GM19193 (cell line): Measurements from ENCODE around the gene MBNL3.

Experiments
- POLR2A ChIP-seq: IDR thresholded peaks from 4 replicates; pipeline ENCODE4 v1.6.1; 2011; ENCODE audit not compliant: insufficient read depth, insufficient read length; ENCODE audit errors: extremely low read depth

The MBNL3 gene

GRCh38 chrX:132486599-132487178 is 2.1 kb downstream of the MBNL3 start:
- no peak for TF ChIP-seq POLR2A

DNA sequence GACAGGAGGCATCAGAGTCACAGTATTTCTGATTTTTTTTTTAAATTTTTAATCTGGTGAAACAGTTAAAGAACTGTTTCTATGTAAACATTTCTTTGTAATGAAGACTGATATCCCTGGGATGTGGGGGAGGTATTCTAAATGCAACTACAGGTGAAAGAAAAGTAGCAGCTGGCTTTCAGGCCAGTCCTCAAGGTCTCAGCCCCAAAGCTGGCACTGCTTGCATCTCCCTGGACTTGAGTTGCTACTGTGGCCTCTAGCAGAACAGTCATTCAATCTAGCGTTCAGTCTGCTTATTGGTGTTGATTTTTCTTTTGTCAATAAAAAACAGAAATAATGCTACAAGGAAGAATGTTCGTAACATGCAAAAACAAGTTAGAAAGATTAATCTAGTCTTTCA is 4.9 kb downstream of the MBNL3 start:
- TF ChIP-seq POLR2A = no peak

DNA sequence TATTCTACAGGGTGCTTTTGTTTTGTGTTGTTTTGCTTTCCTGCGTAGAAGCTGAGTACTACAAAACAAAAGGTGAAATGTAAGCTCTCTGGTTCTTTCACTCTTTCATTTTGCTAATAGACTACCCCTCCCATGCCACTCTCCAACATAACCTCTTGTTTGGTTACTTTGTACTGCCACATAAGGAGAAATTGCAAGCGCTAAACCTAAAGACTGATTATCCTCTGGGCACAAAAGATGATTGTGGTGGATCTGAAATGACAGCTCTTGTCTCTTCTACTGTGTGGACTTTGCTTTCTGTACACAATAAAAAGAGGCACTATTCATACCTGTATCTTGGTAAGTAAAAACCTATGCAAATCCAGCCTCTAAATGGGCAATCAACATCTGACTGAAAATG is 5.3 kb downstream of the MBNL3 start:
- no peak for TF ChIP-seq POLR2A

DNA sequence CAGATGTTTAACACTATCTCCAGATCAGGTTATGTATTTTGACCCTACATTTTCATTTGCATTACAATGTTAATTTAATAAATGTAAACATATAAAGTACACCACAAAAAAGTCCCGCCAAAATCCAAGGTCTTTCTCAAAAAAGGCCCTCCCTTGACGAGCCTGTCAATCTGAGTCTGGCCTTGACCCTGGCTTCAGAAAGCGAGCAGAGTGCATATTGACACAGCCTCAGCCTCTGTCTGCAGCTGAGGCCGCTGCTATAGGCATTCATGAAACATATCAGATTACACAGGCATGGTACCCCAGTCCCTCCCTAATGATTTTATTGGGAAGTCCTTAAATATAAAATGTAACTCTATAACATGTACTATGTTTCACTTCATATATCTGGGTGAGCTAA is 6.2 kb downstream of the MBNL3 start:
- no peak for TF ChIP-seq POLR2A

DNA sequence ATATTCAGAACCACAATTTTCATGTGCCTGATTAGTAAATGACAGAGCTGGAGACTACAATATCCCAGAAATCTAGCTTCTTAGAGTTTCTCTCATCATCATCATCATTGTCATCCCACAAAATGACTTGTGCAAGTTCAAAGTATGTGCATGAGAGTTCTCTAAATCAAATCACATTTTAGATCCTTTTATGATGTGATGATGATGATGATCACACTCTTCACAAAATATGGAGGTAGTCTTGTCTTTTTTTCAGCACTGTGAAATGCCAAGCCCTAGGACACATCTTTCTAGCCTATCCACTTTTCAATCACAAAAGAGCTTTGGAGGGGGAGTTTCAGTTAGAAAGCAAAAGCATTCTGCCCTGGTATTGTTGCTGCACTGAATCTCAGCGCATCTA is 7.4 kb downstream of the MBNL3 start:
- no peak for TF ChIP-seq POLR2A

- TF ChIP-seq POLR2A = no peak
These were observed 8.1 kb downstream of the MBNL3 start for GRCh38 chrX:132480581-132481203.

GRCh38 chrX:132474544-132475248 is 14.1 kb downstream of the MBNL3 start:
- TF ChIP-seq POLR2A = no peak

- TF ChIP-seq POLR2A = no peak
These were observed 16.4 kb downstream of the MBNL3 start for GRCh38 chrX:132472397-132472796.

- no peak for TF ChIP-seq POLR2A
These were observed 18.0 kb downstream of the MBNL3 start for GRCh38 chrX:132470831-132471230.

- TF ChIP-seq POLR2A = no peak
These were observed 18.7 kb downstream of the MBNL3 start for GRCh38 chrX:132470179-132470578.

DNA sequence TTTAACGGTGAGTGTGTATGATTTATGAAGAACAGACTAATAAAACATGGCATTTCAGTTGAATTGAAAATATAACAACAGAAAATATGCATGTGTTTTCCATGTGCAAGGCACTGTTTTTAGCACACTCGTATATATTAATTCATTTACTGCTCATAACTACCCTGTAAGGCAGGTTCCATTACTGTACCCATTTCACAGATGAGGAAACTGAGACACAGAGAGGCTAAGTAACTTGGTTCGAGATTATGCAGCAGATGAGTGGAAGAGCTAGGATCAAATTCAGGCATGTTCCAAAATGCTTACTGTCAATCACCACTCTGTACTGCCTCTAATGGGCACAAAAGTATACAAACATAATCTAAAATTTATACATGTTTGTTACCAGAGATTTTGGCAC is 20.4 kb downstream of the MBNL3 start:
- no peak for TF ChIP-seq POLR2A

GRCh38 chrX:132467989-132468388 is 20.8 kb downstream of the MBNL3 start:
- no peak for TF ChIP-seq POLR2A

DNA sequence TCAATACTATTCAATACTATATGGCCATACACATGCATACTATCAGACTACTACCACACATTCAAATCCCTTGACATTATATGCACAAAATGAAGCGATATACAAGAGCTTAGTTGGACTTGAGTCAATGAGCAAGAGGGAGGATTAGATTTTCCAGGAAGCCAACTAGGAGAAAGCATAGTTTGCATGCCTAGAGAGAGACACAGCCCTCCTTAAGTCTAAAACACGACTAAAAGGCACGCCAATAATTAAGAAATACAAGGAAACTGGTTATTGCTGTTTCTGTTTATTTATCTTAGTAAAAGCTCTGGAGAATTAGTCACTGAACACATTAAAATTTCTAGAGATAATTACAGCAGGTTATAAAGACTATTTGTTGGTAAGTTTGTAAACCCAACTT is 21.8 kb downstream of the MBNL3 start:
- TF ChIP-seq POLR2A = no peak

GRCh38 chrX:132463411-132463810 is 25.4 kb downstream of the MBNL3 start:
- TF ChIP-seq POLR2A = no peak

DNA sequence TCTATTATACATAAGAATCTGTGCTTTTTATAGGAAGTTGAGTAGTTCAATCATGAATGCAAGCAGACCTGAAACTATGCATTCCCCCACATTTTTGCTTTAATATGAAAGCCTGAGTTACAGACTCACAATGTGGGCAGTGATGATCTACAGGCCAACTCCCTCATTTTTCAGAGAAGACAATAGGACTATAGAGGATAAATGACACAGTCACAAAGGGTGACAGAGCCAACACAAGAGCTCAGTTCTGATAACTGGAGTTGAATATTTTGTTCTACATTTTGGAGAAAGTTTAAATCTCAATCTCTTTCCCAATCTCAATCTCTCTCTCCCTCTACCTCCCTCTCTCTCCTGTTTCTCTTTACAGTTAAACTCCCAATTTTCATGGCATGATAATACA is 27.0 kb downstream of the MBNL3 start:
- TF ChIP-seq POLR2A = no peak

DNA sequence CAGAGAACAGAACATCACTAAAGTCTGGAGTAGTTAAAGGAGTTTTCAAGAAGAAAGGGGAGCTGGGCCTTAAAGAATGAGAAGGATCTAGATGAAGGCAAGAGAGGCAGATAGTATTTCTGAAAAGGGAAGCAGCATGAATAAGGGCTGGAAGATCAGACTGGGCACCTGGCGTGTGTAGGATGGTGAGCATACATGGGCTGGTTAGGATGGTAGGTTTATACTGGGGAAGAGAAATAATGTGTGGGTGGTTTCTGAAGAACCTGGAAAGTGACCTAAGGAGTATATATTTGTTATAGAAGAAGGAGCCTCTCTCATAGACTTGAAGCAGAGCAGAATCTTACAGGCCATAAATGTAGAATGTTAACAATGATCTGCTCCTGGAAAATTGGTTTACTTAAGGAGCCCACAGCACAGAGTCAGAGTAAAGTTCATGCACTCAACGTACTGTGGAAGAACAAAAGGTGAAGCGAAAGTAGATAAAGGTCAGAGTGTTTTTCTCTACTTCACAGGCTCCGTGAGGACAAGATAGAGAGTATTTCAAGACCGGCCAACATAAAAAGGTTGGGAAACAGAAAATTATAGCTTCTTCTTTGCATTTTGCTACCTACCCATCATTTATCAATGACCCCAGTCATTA is 35.8 kb downstream of the MBNL3 start:
- TF ChIP-seq POLR2A = no peak
